H9 (cell line): ENCODE data around the gene MS4A6E. TPM values are rescaled to one million over a fixed set of nuclear protein-coding genes. Genes with fewer than 3 reads are reported as not detected.
A peak's percentile ranks its signal among the peaks of the same experiment; 100 is the strongest.
"Not testable (repeated sequence)": the region's sequence is repeated elsewhere in the genome, so short reads cannot be mapped to it uniquely, and the experiment has no call there.

Source experiments
- DNase-seq: peaks from one replicate; pipeline ENCODE4 v3.0.0-alpha.2; 2017
- H2AFZ ChIP-seq: one replicate; pipeline ENCODE4 v1.6.1; 2013; ENCODE audit warnings: mild to moderate bottlenecking, low read length, control low read depth, moderate library complexity
- H2AK5ac ChIP-seq: 2 replicates; pipeline ENCODE4 v1.6.1; 2013; ENCODE audit warnings: low read length, control low read depth, mixed read lengths; ENCODE audit not compliant: insufficient read length
- H2BK120ac ChIP-seq: one replicate; pipeline ENCODE4 v1.6.1; 2013; ENCODE audit warnings: low read depth, mild to moderate bottlenecking, low read length, control low read depth, inconsistent platforms; ENCODE audit not compliant: poor library complexity, severe bottlenecking
- H2BK12ac ChIP-seq: 2 replicates; pipeline ENCODE4 v1.6.1; 2013; ENCODE audit warnings: low read length, control low read depth, mixed read lengths, low read depth; ENCODE audit not compliant: insufficient read length
- H2BK15ac ChIP-seq: 2 replicates; pipeline ENCODE4 v1.6.1; 2013; ENCODE audit warnings: low read depth, low read length, control low read depth
- H2BK20ac ChIP-seq: one replicate; pipeline ENCODE4 v1.6.1; 2013; ENCODE audit warnings: low read depth, mild to moderate bottlenecking, low read length, control low read depth, inconsistent platforms; ENCODE audit not compliant: poor library complexity, severe bottlenecking
- H2BK5ac ChIP-seq: 2 replicates; pipeline ENCODE4 v1.6.1; 2013; ENCODE audit warnings: low read length, control low read depth, mixed read lengths; ENCODE audit not compliant: insufficient read length
- H3K14ac ChIP-seq: 2 replicates; pipeline ENCODE4 v1.6.1; 2013; ENCODE audit warnings: low read length, control low read depth; ENCODE audit not compliant: insufficient read depth
- H3K18ac ChIP-seq: 2 replicates; pipeline ENCODE4 v1.6.1; 2013; ENCODE audit warnings: low read depth, mild to moderate bottlenecking, mixed read lengths, low read length, control low read depth; ENCODE audit not compliant: insufficient read length
- H3K23ac ChIP-seq: 2 replicates; pipeline ENCODE4 v1.6.1; 2013; ENCODE audit warnings: low read length, control low read depth, mixed read lengths, low read depth; ENCODE audit not compliant: insufficient read length
- H3K23me2 ChIP-seq: 2 replicates; pipeline ENCODE4 v1.6.1; 2013; ENCODE audit warnings: low read depth, mild to moderate bottlenecking, mixed read lengths, low read length, control low read depth; ENCODE audit not compliant: insufficient read length, poor library complexity, severe bottlenecking
- H3K27ac ChIP-seq: 2 replicates; pipeline ENCODE4 v1.5.1; 2013; ENCODE audit warnings: low read length, control low read depth, mixed read lengths, low read depth; ENCODE audit not compliant: insufficient read length
- H3K27me3 ChIP-seq: 2 replicates; pipeline ENCODE4 v1.6.1; 2013; ENCODE audit warnings: low read length, control low read depth, inconsistent platforms; ENCODE audit not compliant: insufficient read depth
- H3K4ac ChIP-seq: 2 replicates; pipeline ENCODE4 v1.6.1; 2013; ENCODE audit warnings: low read depth, mild to moderate bottlenecking, control low read depth, inconsistent platforms, low read length, moderate library complexity
- H3K4me1 ChIP-seq: 2 replicates; pipeline ENCODE4 v1.6.1; 2013; ENCODE audit warnings: low read length, control low read depth, inconsistent platforms; ENCODE audit not compliant: insufficient read depth
- H3K4me2 ChIP-seq: 2 replicates; pipeline ENCODE4 v1.6.1; 2013; ENCODE audit warnings: low read length, control low read depth, mixed read lengths; ENCODE audit not compliant: insufficient read length, insufficient read depth
- H3K56ac ChIP-seq: 2 replicates; pipeline ENCODE4 v1.6.1; 2013; ENCODE audit warnings: low read depth, mild to moderate bottlenecking, mixed read lengths, low read length, control low read depth; ENCODE audit not compliant: insufficient read length
- H3K79me1 ChIP-seq: 2 replicates; pipeline ENCODE4 v1.6.1; 2013; ENCODE audit warnings: low read depth, mild to moderate bottlenecking, moderate library complexity, low read length, control low read depth, inconsistent platforms; ENCODE audit not compliant: insufficient read depth, poor library complexity, severe bottlenecking
- H3K79me2 ChIP-seq: 2 replicates; pipeline ENCODE4 v1.6.1; 2013; ENCODE audit warnings: low read length, control low read depth, inconsistent platforms; ENCODE audit not compliant: insufficient read depth
- H3K9ac ChIP-seq: 2 replicates; pipeline ENCODE4 v1.6.1; 2013; ENCODE audit warnings: low read length, control low read depth, mixed read lengths; ENCODE audit not compliant: insufficient read length; ENCODE audit errors: extremely low read depth
- H3K9me3 ChIP-seq: one replicate; pipeline ENCODE4 v1.6.1; 2013; ENCODE audit warnings: low read depth, low read length, inconsistent platforms; ENCODE audit not compliant: control insufficient read depth
- H3T11ph ChIP-seq: one replicate; pipeline ENCODE4 v1.6.1; 2013; ENCODE audit warnings: mild to moderate bottlenecking, low read length, control low read depth, inconsistent platforms
- H4K20me1 ChIP-seq: one replicate; pipeline ENCODE4 v1.6.1; 2013; ENCODE audit not compliant: control insufficient read depth, insufficient read length, insufficient read depth
- H4K5ac ChIP-seq: 2 replicates; pipeline ENCODE4 v1.6.1; 2013; ENCODE audit warnings: low read depth, mild to moderate bottlenecking, mixed read lengths, low read length, control low read depth; ENCODE audit not compliant: insufficient read length
- H4K8ac ChIP-seq: replicated peaks from 2 replicates; pipeline ENCODE4 v1.6.1; 2013; ENCODE audit warnings: low read length, control low read depth, mixed read lengths, low read depth; ENCODE audit not compliant: insufficient read length
- H4K91ac ChIP-seq: 2 replicates; pipeline ENCODE4 v1.6.1; 2013; ENCODE audit warnings: low read depth, mild to moderate bottlenecking, moderate library complexity, mixed read lengths, low read length, control low read depth; ENCODE audit not compliant: insufficient read length
- H3K27ac Mint-ChIP-seq, 3 experiments: 2 replicates in 2 of 3; 3 replicates in 1 of 3; pipeline ENCODE4 v1.8.0; 2020 to 2021; ENCODE audit warnings: mixed read lengths in 3 of 3, mild to moderate bottlenecking in 1 of 3, moderate library complexity in 1 of 3
- H3K27me3 Mint-ChIP-seq: 2 replicates; pipeline ENCODE4 v1.8.0; 2021; ENCODE audit warnings: low read depth, mild to moderate bottlenecking, moderate library complexity, mixed read lengths
- H3K36me3 Mint-ChIP-seq, 3 experiments: 2 replicates in 2 of 3; 3 replicates in 1 of 3; pipeline ENCODE4 v1.8.0; 2020 to 2021; ENCODE audit warnings: low read depth in 3 of 3, mixed read lengths in 3 of 3; ENCODE audit not compliant: insufficient read depth in 1 of 3
- H3K4me1 Mint-ChIP-seq, 2 experiments: 2 replicates each; pipeline ENCODE4 v1.8.0; 2020; ENCODE audit warnings: mixed read lengths in 2 of 2
- H3K4me3 Mint-ChIP-seq, 2 experiments: 2 replicates in 1 of 2; 3 replicates in 1 of 2; pipeline ENCODE4 v1.8.0; 2020 to 2021; ENCODE audit warnings: mild to moderate bottlenecking in 2 of 2, mixed read lengths in 2 of 2, moderate library complexity in 1 of 2
- H3K9me3 Mint-ChIP-seq, 2 experiments: 2 replicates in 1 of 2; 3 replicates in 1 of 2; pipeline ENCODE4 v1.8.0; 2020; ENCODE audit warnings: mild to moderate bottlenecking in 2 of 2, mixed read lengths in 2 of 2, moderate library complexity in 1 of 2
- CTCF ChIP-seq: fragments of 200-600 bp; sonication (generic); conservative IDR thresholded peaks from 3 replicates; pipeline ENCODE4 v1.8.0; 2021; ENCODE audit warnings: antibody characterized with exemption, mild to moderate bottlenecking
- WGBS: extraction: QIAGEN DNeasy Blood & Tissue Kit; methylation state at CpG from one replicate; pipeline ENCODE4 v1.1.7; 2013; ENCODE audit warnings: missing lambda C conversion rate, low lambda C conversion rate, mixed read lengths; ENCODE audit not compliant: insufficient read length; ENCODE audit errors: extremely low coverage; 5-methylcytosine and 5-hydroxymethylcytosine counted together
- total RNA-seq: library from RNA; stranded (reverse); gene quantifications from 2 replicates; pipeline ENCODE4 v1.2.1, GENCODE V29; 2021

Gene MS4A6E
- total RNA-seq, 1 experiment from 2014 or later = not detected

GRCh38 chr11:60282286-60282685 lies 44.8 kb upstream of the MS4A6E start:
- Histone ChIP-seq H3K27me3 (no peaks in the 10 kb centered on the region), H2BK12ac (no peak overlapping the region), H2BK5ac (no peak overlapping the region), H3K4me1 (peaks cover 2% of the 10 kb centered on the region; the same call in 1 of the 2 replicates), H3K9me3 (peaks cover 4% of the 10 kb centered on the region), H3K4ac (no peak overlapping the region), H4K5ac (no peak overlapping the region), H3K56ac (no peak overlapping the region), H3K23me2 (no peaks in the 10 kb centered on the region), H3K9ac (no peak overlapping the region), H3K18ac (no peak overlapping the region), H4K8ac (no peak overlapping the region), H4K91ac (no peak overlapping the region), H3T11ph (no peak overlapping the region), H2BK20ac (no peak overlapping the region), H3K27ac (no peak overlapping the region), H2AFZ (no peak overlapping the region), H3K79me2 (no peaks in the 10 kb centered on the region), H2BK120ac (no peak overlapping the region), H2AK5ac (no peak overlapping the region), H3K4me2 (no peak overlapping the region), H3K79me1 (no peaks in the 10 kb centered on the region), H3K23ac (no peak overlapping the region), H2BK15ac (no peak overlapping the region), H3K14ac (no peak overlapping the region), H4K20me1 (no peaks in the 10 kb centered on the region)
- TF ChIP-seq CTCF = no peak
- no peak overlapping the region for H3K4me3 Mint-ChIP-seq
- peaks cover under 1 to 13% (median 8%) of the 10 kb centered on the region in 3 experiments; a peak in 4 of 7 replicates for H3K36me3 Mint-ChIP-seq
- H3K4me1 Mint-ChIP-seq = peaks cover 27 to 29% of the 10 kb centered on the region in 2 experiments
- H3K27me3 Mint-ChIP-seq = no peaks in the 10 kb centered on the region; the same call in 1 of the 2 replicates
- H3K9me3 Mint-ChIP-seq = peaks cover 9 to 13% of the 10 kb centered on the region in 2 experiments
- DNase-seq = no peak
- WGBS = no CpG with 5 or more reads among the region's 2 CpGs
- no peak overlapping the region for H3K27ac Mint-ChIP-seq

- H2BK12ac ChIP-seq, H3K56ac ChIP-seq, H3K27ac ChIP-seq, H3K4ac ChIP-seq, H2BK20ac ChIP-seq, H3K14ac ChIP-seq, H3K27me3 ChIP-seq, H3K27me3 Mint-ChIP-seq, H3K79me1 ChIP-seq, H3K9ac ChIP-seq, H2AK5ac ChIP-seq, H3K4me2 ChIP-seq, H3K23me2 ChIP-seq, H3K23ac ChIP-seq, H2BK120ac ChIP-seq, H4K5ac ChIP-seq, H4K91ac ChIP-seq, H4K20me1 ChIP-seq, H2BK5ac ChIP-seq, H2BK15ac ChIP-seq, H4K8ac ChIP-seq, H3K18ac ChIP-seq, H3K4me1 ChIP-seq, H2AFZ ChIP-seq, H3T11ph ChIP-seq, H3K79me2 ChIP-seq, DNase-seq: not testable (repeated sequence)
- Mint-ChIP-seq H3K4me1 (peaks cover 27 to 29% of the 10 kb centered on the region in 2 experiments), H3K4me3 (peak overlapping the region; percentile 0 to 2; a peak in 2 of 5 replicates), H3K36me3 (peaks cover 12 to 27% (median 17%) of the 10 kb centered on the region in 3 experiments), H3K9me3 (peaks cover 32 to 37% of the 10 kb centered on the region in 2 experiments), H3K27ac (peak overlapping the region in 2 of 3 experiments; percentile 7 to 59; a peak in 3 of 7 replicates)
- H3K9me3 ChIP-seq = peaks cover 13% of the 10 kb centered on the region
- WGBS = no CpG with 5 or more reads among the region's 7 CpGs
Observed at GRCh38 chr11:60285411-60286126, 41.5 kb upstream of the MS4A6E start.
